Measurements from ENCODE around the gene SNN. TPM values are rescaled to one million over a fixed set of nuclear protein-coding genes. Genes with fewer than 3 reads are reported as not detected.

SNN gene
- total RNA-seq: 10 to 100 TPM in 5 of 8 experiments, 1 to 10 TPM in 3; 3.4 to 99.4 (median 35.5) TPM

DNA sequence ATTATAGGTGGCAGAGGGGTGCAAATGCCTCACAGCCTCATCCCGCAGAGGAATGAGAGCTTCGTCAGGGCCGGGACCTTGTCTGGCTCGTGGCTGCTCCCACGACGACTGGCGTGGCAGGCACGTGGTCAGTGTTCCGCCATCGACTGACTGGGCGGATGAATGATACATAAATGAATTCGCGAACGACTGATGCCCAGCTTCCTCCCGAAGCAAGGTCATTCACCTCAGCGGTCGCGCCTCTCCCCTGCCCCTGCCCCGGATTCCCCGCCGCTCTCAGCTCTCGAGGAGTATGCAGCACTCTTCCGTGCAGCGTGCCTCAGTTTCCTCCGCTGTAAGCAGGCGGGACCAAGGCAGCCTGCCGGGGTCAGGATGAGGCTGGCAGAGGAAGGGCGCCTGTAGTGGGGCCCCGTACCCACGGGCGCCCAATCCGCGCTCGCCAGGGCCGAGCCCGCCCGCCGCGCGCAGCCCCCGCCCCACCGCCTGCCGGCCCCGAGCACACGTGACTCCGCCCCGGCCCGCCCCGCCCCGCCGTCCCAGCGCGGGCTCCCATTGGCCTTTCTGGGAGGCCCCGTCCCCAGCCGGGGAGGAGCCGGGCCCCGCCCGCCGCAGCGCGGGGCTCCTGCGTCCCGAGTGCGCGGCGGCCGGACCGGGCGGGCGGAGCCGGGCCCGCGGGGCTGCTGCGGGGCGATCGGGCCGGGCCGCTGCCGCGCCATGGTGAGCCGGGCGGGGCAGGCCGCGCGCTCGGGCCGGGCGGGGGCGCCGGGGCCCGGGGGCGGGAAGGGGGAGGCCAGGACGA lies at the start of gene SNN:
Gene SNN, plus strand, starts transcription at position 632 of the 799 bp plus-strand sequence. CDS start 7,605 bp downstream, outside the sequence.
- H3K27ac ChIP-seq: peak within 1 kb of the TSS; percentile 74 to 79
- WGBS, 10 experiments: 22 to 74% (median 32%) methylated on average over 1 to 8 of the region's 93 CpGs; no CpG with 5 or more reads in 6 of the 10 experiments
- H3K4me1 ChIP-seq (replicated peaks in 1 of 2): peaks cover 28 to 30% of the 10 kb centered on the region in 2 donors
- in situ Hi-C loops (cut with MboI; ENCODE audit: low pct_unique_long_range_greater_than_20kb in 2 of 9, low sequenced_read_pairs in 9 of 9, unreplicated experiment in 9 of 9): no loop called here
- peak within 1 kb of the TSS; percentile 53 to 88 (median 82) for H3K4me3 ChIP-seq
- peak; percentile 88 to 98 (median 91) for ATAC-seq (replicated peaks in 6 of 8)

- peak in 3 of 8 experiments; percentile 7 to 47 (median 14) for ATAC-seq (replicated peaks in 6 of 8)
- Histone ChIP-seq H3K4me3 (no peak overlapping the region), H3K4me1 (replicated peaks in 1 of 2) (peaks cover 0 to 8% of the 10 kb centered on the region in 2 donors), H3K27ac (no peak overlapping the region)
- in situ Hi-C loops (cut with MboI; ENCODE audit: low pct_unique_long_range_greater_than_20kb in 2 of 9, low sequenced_read_pairs in 9 of 9, unreplicated experiment in 9 of 9): no loop called here
- WGBS, 10 experiments: 100% methylated on average over 1 to 2 of the region's 2 CpGs; no CpG with 5 or more reads in 6 of the 10 experiments
Observed at GRCh38 chr16:11619327-11619851, 48.9 kb upstream of the SNN start.

DNA sequence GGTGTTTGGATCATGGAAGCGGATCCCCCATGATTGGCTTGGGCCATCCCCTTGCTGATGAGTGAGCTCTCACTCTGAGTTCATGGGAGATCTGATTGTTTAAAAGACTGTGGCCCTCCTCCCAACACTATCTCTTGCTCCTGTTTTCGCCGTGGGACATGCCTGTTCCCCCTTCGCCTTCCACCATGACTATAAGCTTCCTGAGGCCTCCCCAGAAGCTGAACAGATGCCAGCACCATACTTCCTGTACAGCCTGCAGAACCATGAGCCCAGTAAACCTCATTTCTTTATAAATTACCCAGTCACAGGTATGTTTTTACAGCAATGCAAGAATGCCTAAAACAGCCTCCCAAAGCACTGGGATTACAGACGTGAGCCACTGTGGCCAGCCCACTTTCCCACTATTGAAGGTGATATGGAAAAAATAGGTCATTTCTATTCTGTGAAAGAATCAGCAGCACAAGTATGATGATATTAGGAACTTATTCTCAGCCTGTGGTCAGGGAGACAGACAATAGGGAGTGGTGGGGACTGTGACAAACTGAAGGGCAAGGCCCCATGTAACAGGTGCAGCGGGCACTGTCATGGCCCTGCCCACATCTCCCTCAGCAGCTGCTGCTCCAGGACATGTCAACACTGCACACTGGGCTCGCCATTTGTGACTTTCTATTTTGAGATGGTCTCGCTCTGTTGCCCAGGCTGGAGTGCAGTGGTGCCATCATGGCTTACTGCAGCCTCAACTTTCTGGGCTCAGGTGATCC lies 47.8 kb upstream of the SNN start:
- Histone ChIP-seq H3K27ac (no peak overlapping the region), H3K4me1 (replicated peaks in 1 of 2) (peaks cover 0 to 8% of the 10 kb centered on the region in 2 donors), H3K4me3 (no peak overlapping the region)
- WGBS, 10 experiments: 80 to 100% (median 90%) methylated on average over 1 to 8 of the region's 8 CpGs; no CpG with 5 or more reads in 1 of the 10 experiments
- no peak for ATAC-seq (replicated peaks in 6 of 8)
- in situ Hi-C loops (cut with MboI; ENCODE audit: low pct_unique_long_range_greater_than_20kb in 2 of 9, low sequenced_read_pairs in 9 of 9, unreplicated experiment in 9 of 9): no loop called here

DNA sequence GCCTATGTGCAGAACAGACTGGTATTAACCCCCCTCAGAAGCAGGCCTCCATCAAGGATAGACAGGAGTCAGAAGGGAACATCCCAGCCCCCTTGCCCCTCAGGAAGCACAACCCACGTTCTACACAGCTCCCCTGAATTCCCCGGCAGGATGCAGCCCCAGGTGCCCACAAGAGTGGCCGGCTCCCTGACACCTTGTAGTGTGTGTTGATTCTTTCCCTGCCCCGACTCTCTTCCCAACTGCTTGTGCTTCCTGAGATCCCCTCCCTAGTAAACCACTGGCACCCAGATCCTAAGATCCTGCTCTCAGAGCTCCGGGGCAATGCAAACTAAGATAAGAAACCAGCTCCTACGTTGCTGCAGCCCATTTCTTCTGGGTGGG lies 46.7 kb upstream of the SNN start:
- WGBS, 10 experiments: 67 to 80% methylated on average over 1 to 2 of the region's 6 CpGs; no CpG with 5 or more reads in 8 of the 10 experiments
- no peak overlapping the region for H3K4me3 ChIP-seq
- peaks cover 0 to 8% of the 10 kb centered on the region in 2 donors for H3K4me1 ChIP-seq (replicated peaks in 1 of 2)
- H3K27ac ChIP-seq: no peak overlapping the region
- in situ Hi-C loops (cut with MboI; ENCODE audit: low pct_unique_long_range_greater_than_20kb in 2 of 9, low sequenced_read_pairs in 9 of 9, unreplicated experiment in 9 of 9): no loop called here
- ATAC-seq (replicated peaks in 6 of 8): peak in 2 of 8 experiments; percentile 34 to 35

- no peak overlapping the region for H3K4me3 ChIP-seq
- H3K4me1 ChIP-seq (replicated peaks in 1 of 2): peaks cover 0 to 8% of the 10 kb centered on the region in 2 donors
- in situ Hi-C loops (cut with MboI; ENCODE audit: low pct_unique_long_range_greater_than_20kb in 2 of 9, low sequenced_read_pairs in 9 of 9, unreplicated experiment in 9 of 9): no loop called here
- peak in 7 of 8 experiments; percentile 26 to 85 (median 40) for ATAC-seq (replicated peaks in 6 of 8)
- 0 to 80% (median 28%) methylated on average over 1 to 11 of the region's 19 CpGs for WGBS, 10 experiments
- no peak overlapping the region for H3K27ac ChIP-seq
Observed at GRCh38 chr16:11621920-11622651, 46.2 kb upstream of the SNN start.

- in situ Hi-C loops (cut with MboI; ENCODE audit: low pct_unique_long_range_greater_than_20kb in 2 of 9, low sequenced_read_pairs in 9 of 9, unreplicated experiment in 9 of 9): no loop called here
- Histone ChIP-seq H3K4me3 (no peak overlapping the region), H3K4me1 (replicated peaks in 1 of 2) (peaks cover 0 to 13% of the 10 kb centered on the region in 2 donors), H3K27ac (no peak overlapping the region)
- no peak for ATAC-seq (replicated peaks in 6 of 8)
- 64 to 100% (median 86%) methylated on average over 1 to 4 of the region's 4 CpGs; no CpG with 5 or more reads in 2 of the 10 experiments for WGBS, 10 experiments
Observed at GRCh38 chr16:11624205-11624604, 44.0 kb upstream of the SNN start.

GRCh38 chr16:11624636-11625607 lies 43.3 kb upstream of the SNN start:
- in situ Hi-C loops (cut with MboI; ENCODE audit: low pct_unique_long_range_greater_than_20kb in 2 of 9, low sequenced_read_pairs in 9 of 9, unreplicated experiment in 9 of 9): loop anchor here in 2 of 9 experiments (25.0 kb wide), 3 partner anchors 188 to 663 kb away; no protein-coding TSS in a partner anchor
- 36 to 98% (median 80%) methylated on average over 1 to 9 of the region's 16 CpGs; no CpG with 5 or more reads in 1 of the 10 experiments for WGBS, 10 experiments
- H3K4me3 ChIP-seq: no peak overlapping the region

DNA sequence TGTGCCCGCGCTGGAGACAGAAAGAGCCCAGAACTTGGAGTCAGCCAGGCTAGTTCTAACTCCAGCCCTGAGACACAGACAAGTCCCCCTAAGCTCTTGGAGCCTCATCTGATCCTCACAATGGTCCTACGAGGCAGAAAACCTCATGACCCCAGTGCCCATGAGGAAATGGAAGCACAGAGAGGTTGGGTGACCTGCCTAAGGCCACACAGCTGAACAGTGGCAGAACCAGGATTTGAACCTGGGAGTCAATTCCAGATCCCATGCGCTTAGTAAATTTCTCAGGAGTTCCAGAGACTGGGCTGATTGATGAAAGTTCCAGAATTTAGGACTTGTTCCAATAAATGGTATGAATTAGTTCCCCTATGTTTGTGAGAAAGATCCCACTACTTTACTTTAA lies 42.5 kb upstream of the SNN start:
- in situ Hi-C loops (cut with MboI; ENCODE audit: low pct_unique_long_range_greater_than_20kb in 2 of 9, low sequenced_read_pairs in 9 of 9, unreplicated experiment in 9 of 9): loop anchor here in 2 of 9 experiments (25.0 kb wide), 3 partner anchors 188 to 663 kb away; no protein-coding TSS in a partner anchor
- WGBS, 10 experiments: 33 to 100% (median 80%) methylated on average over 1 to 4 of the region's 4 CpGs; no CpG with 5 or more reads in 2 of the 10 experiments
- no peak for ATAC-seq (replicated peaks in 6 of 8)
- Histone ChIP-seq H3K4me1 (replicated peaks in 1 of 2) (peaks cover 0 to 13% of the 10 kb centered on the region in 2 donors), H3K4me3 (no peak overlapping the region), H3K27ac (no peak overlapping the region)

More at GRCh38 chr16:11624636-11625607, 43.3 kb upstream of the SNN start:
- peaks cover 0 to 13% of the 10 kb centered on the region in 2 donors for H3K4me1 ChIP-seq (replicated peaks in 1 of 2)
- no peak overlapping the region for H3K27ac ChIP-seq
- no peak for ATAC-seq (replicated peaks in 6 of 8)

DNA sequence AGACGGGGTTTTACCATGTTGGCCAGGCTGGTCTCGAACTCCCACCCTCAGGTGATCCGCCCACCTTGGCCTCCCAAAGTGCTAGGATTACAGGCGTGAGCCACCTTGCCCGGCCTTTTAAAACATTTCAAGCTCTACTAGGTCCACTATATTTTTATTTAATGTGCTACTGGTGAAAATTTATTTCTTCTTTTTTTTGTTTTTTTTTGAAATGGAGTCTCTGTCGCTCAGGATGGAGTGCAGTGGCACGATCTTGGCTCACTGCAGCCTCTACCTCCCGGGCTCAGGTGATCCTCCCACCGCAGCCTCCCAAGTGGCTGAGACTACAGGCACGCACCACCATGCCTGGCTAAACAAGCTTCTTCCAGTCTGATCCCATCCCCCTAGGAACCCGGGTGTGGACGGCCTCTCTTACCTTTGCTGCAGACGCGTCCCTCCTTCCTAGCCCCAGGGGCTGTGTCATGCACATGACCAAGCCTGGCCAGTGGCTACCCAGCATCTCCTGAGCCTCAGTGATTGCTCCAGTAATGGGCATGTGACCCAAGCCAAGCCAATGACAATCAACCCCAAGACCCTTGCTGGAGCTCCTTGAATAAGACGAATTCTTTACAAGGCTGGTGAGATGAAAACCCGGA lies 41.5 kb upstream of the SNN start:
- no peak overlapping the region for H3K27ac ChIP-seq
- WGBS, 10 experiments: 84 to 100% (median 91%) methylated on average over 1 to 14 of the region's 16 CpGs; no CpG with 5 or more reads in 3 of the 10 experiments

GRCh38 chr16:11627292-11627663 lies 41.0 kb upstream of the SNN start:
- Histone ChIP-seq H3K4me3 (no peak overlapping the region), H3K4me1 (replicated peaks in 1 of 2) (peaks cover 2 to 8% of the 10 kb centered on the region in 2 donors), H3K27ac (no peak overlapping the region)
- in situ Hi-C loops (cut with MboI; ENCODE audit: low pct_unique_long_range_greater_than_20kb in 2 of 9, low sequenced_read_pairs in 9 of 9, unreplicated experiment in 9 of 9): loop anchor here in 2 of 9 experiments (25.0 kb wide), 3 partner anchors 190 to 665 kb away; no protein-coding TSS in a partner anchor
- 87 to 100% (median 95%) methylated on average over 1 to 5 of the region's 5 CpGs; no CpG with 5 or more reads in 6 of the 10 experiments for WGBS, 10 experiments
- no peak for ATAC-seq (replicated peaks in 6 of 8)

More for the DNA sequence above, 41.5 kb upstream of the SNN start:
- Histone ChIP-seq H3K4me3 (no peak overlapping the region), H3K4me1 (replicated peaks in 1 of 2) (peaks cover 0 to 13% of the 10 kb centered on the region in 2 donors)
- in situ Hi-C loops (cut with MboI; ENCODE audit: low pct_unique_long_range_greater_than_20kb in 2 of 9, low sequenced_read_pairs in 9 of 9, unreplicated experiment in 9 of 9): loop anchor here in 2 of 9 experiments (25.0 kb wide), 3 partner anchors 189 to 664 kb away; no protein-coding TSS in a partner anchor
- no peak for ATAC-seq (replicated peaks in 6 of 8)
